Astrocyte of the cerebellum (primary cell): Measurements from ENCODE around the gene PLA2G15.
A peak's percentile ranks its signal among the peaks of the same experiment; 100 is the strongest.

ENCODE experiments used
- DNase-seq: peaks from one replicate; pipeline ENCODE4 v3.0.0-alpha.2; 2011; ENCODE audit warnings: low read depth
- H3K4me3 ChIP-seq: 2 replicates; pipeline ENCODE4 v1.5.1; 2011; ENCODE audit warnings: mild to moderate bottlenecking, low read depth, low read length, moderate library complexity
- CTCF ChIP-seq: IDR thresholded peaks from 2 replicates; pipeline ENCODE4 v1.5.1; 2012; ENCODE audit warnings: low read length, low read depth, moderate library complexity, mild to moderate bottlenecking; ENCODE audit errors: missing control alignments
- in situ Hi-C: cut with HindIII; loops from 2 replicates; pipeline ENCODE4 v1.10.0; 2017; ENCODE audit warnings: low sequenced_read_pairs

Gene PLA2G15

GRCh38 chr16:68299571-68300453 lies 54.6 kb downstream of the PLA2G15 start:
- TF ChIP-seq CTCF, result no peak
- H3K4me3 ChIP-seq, result no peak overlapping the region
- DNase-seq, result no peak
- in situ Hi-C loops, result no loop called here

DNA sequence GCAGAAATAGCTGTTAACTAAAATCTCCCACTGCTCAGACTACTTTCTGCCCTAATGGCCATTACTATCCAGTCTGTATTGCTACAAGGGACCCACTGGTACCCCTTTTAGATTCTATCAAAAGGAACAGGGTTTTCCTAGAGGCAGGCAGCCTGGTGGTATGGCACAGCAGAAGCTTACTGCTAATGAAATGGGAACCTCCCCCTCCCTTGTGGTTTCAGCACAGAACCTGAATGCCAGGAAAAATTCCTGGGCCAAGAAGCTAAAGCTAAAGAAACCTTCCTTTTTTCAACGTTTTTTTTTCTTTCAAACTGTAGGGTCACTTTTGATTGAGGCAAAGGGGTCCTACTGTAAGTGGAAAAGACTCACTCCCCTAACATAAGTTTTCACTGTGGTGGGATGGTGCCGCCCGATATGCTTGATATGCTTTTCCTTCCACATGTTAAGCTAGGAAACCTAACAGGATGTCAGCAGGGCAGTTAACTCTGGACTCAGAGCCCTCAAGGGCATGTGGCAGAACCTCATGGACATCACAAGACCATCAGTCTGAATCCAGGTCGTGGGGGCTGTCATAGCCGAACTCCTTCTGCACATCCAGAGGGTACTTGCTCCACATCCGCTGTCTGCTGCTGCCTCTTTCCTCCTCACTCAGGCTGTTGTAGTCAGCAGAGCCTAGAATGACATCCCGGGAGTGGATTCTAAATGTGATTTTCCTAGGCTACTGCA lies 55.7 kb downstream of the PLA2G15 start:
- no peak overlapping the region for H3K4me3 ChIP-seq
- DNase-seq, result no peak
- no peak for TF ChIP-seq CTCF
- in situ Hi-C loops, result no loop called here

- in situ Hi-C loops, result no loop called here
Observed at GRCh38 chr16:68306633-68307032, 61.5 kb downstream of the PLA2G15 start.

DNA sequence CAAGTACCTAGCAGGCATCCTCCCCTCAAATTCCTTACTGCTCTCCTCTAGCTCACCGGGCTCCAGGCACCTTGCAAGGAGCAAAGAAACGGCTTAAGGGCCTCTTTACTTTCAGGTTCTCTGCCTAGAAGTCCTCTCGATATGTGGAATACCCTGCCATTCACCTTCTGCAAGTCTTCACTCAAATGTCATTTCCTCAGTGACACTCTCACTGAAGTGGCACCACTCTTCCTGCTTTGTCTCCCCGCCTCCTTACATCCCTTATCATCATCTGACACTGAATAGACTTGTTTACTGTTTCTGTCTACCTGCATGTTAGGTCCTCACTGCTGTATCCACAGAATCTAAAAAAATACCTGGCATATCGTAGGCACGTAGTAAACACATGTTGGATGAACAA lies 64.6 kb downstream of the PLA2G15 start:
- no peak for TF ChIP-seq CTCF
- in situ Hi-C loops, result no loop called here
- DNase-seq, result no peak
- peak overlapping the region; percentile 93 for H3K4me3 ChIP-seq

More at GRCh38 chr16:68306633-68307032, 61.5 kb downstream of the PLA2G15 start:
- no peak overlapping the region for H3K4me3 ChIP-seq
- no peak for DNase-seq
- TF ChIP-seq CTCF, result no peak

- peak overlapping the region; percentile 93 for H3K4me3 ChIP-seq
- DNase-seq, result no peak
- no peak for TF ChIP-seq CTCF
- in situ Hi-C loops, result no loop called here
Observed at GRCh38 chr16:68310437-68310773, 65.2 kb downstream of the PLA2G15 start.
